ENCODE measurements around the gene FHOD3. TPM values are rescaled to one million over a fixed set of nuclear protein-coding genes. Genes with fewer than 3 reads are reported as not detected.

The FHOD3 gene
- total RNA-seq, 2 donors from 2014 or later = 19.8 to 24.9 TPM

DNA sequence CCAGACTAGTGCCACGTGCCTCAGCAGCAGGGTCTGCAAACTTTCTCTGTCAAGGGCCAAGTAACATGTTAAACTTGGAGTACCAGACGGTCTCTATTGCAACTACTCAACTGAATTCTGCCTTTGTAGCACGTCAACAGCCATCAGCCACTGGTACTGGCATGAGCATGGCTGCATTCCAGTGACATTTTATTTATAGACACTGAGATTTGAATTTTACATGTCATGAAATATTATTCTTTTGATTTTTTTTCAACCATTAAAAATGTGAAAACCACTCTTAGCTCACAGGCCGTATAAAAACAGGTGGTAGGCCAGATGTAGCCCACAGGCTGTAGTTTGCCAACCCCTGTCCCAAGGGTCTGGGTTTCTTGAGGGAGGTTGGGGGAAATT, 331.6 kb downstream of the FHOD3 start:
- TF ChIP-seq, protein P1, sequence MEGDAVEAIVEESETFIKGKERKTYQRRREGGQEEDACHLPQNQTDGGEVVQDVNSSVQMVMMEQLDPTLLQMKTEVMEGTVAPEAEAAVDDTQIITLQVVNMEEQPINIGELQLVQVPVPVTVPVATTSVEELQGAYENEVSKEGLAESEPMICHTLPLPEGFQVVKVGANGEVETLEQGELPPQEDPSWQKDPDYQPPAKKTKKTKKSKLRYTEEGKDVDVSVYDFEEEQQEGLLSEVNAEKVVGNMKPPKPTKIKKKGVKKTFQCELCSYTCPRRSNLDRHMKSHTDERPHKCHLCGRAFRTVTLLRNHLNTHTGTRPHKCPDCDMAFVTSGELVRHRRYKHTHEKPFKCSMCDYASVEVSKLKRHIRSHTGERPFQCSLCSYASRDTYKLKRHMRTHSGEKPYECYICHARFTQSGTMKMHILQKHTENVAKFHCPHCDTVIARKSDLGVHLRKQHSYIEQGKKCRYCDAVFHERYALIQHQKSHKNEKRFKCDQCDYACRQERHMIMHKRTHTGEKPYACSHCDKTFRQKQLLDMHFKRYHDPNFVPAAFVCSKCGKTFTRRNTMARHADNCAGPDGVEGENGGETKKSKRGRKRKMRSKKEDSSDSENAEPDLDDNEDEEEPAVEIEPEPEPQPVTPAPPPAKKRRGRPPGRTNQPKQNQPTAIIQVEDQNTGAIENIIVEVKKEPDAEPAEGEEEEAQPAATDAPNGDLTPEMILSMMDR (IDR thresholded peaks at IDR 0.05) = no peak
- peak overlapping the region; percentile 1 for H3K4me3 ChIP-seq
- H3K36me3 ChIP-seq = no peaks in the 10 kb centered on the region
- peak overlapping the region; percentile 89 to 94 for H3K27ac ChIP-seq
- DNase-seq (ENCODE audit: low spot score) = no peak
- ATAC-seq (ENCODE audit: insufficient number of reproducible peaks, low FRiP score, low read depth) = peak; percentile 53
- peaks cover 14 to 40% of the 10 kb centered on the region in 2 donors for H3K4me1 ChIP-seq (ENCODE audit: control insufficient read depth in 1 of 2, low read depth in 2 of 2)
- H3K27me3 ChIP-seq (replicated peaks; ENCODE audit: insufficient read depth) = no peaks in the 10 kb centered on the region
- H3K9me3 ChIP-seq = no peaks in the 10 kb centered on the region

- Histone ChIP-seq H3K4me1 (ENCODE audit: control insufficient read depth in 1 of 2, low read depth in 2 of 2) (peaks cover 14 to 33% of the 10 kb centered on the region in 2 donors), H3K4me3 (no peak overlapping the region), H3K36me3 (no peaks in the 10 kb centered on the region), H3K9me3 (no peaks in the 10 kb centered on the region), H3K27me3 (replicated peaks; ENCODE audit: insufficient read depth) (no peaks in the 10 kb centered on the region), H3K27ac (peak overlapping the region; percentile 89 to 94)
- no peak for DNase-seq (ENCODE audit: low spot score)
- TF ChIP-seq, protein P1 (IDR thresholded peaks at IDR 0.05) = no peak
- ATAC-seq (ENCODE audit: insufficient number of reproducible peaks, low FRiP score, low read depth) = no peak
These were observed 332.3 kb downstream of the FHOD3 start for GRCh38 chr18:36629836-36630235.

- TF ChIP-seq, protein P1 (IDR thresholded peaks at IDR 0.05) = no peak
- ATAC-seq (ENCODE audit: insufficient number of reproducible peaks, low FRiP score, low read depth) (no peak), DNase-seq (ENCODE audit: low spot score) (no peak)
- Histone ChIP-seq H3K4me1 (ENCODE audit: control insufficient read depth in 1 of 2, low read depth in 2 of 2) (peaks cover 14 to 32% of the 10 kb centered on the region in 2 donors), H3K36me3 (no peaks in the 10 kb centered on the region), H3K27ac (peak overlapping the region in 1 of 2 donors; percentile 89), H3K4me3 (no peak overlapping the region), H3K27me3 (replicated peaks; ENCODE audit: insufficient read depth) (no peaks in the 10 kb centered on the region), H3K9me3 (no peaks in the 10 kb centered on the region)
These were observed 333.4 kb downstream of the FHOD3 start for GRCh38 chr18:36630917-36631316.

- Histone ChIP-seq H3K9me3 (no peaks in the 10 kb centered on the region), H3K4me3 (no peak overlapping the region), H3K27ac (no peak overlapping the region), H3K36me3 (no peaks in the 10 kb centered on the region), H3K27me3 (replicated peaks; ENCODE audit: insufficient read depth) (no peaks in the 10 kb centered on the region), H3K4me1 (ENCODE audit: control insufficient read depth in 1 of 2, low read depth in 2 of 2) (peaks cover 12 to 34% of the 10 kb centered on the region in 2 donors)
- TF ChIP-seq, protein P1 (IDR thresholded peaks at IDR 0.05) = no peak
- no peak for DNase-seq (ENCODE audit: low spot score)
- ATAC-seq (ENCODE audit: insufficient number of reproducible peaks, low FRiP score, low read depth) = no peak
These were observed 336.5 kb downstream of the FHOD3 start for GRCh38 chr18:36633961-36634412.

GRCh38 chr18:36634573-36635216, 337.2 kb downstream of the FHOD3 start:
- Histone ChIP-seq H3K27ac (no peak overlapping the region), H3K4me1 (ENCODE audit: control insufficient read depth in 1 of 2, low read depth in 2 of 2) (peaks cover 5 to 29% of the 10 kb centered on the region in 2 donors), H3K9me3 (no peaks in the 10 kb centered on the region), H3K4me3 (no peak overlapping the region), H3K27me3 (replicated peaks; ENCODE audit: insufficient read depth) (no peaks in the 10 kb centered on the region), H3K36me3 (no peaks in the 10 kb centered on the region)
- ATAC-seq (ENCODE audit: insufficient number of reproducible peaks, low FRiP score, low read depth) (no peak), DNase-seq (ENCODE audit: low spot score) (no peak)
- TF ChIP-seq, protein P1 (IDR thresholded peaks at IDR 0.05) = no peak
